ENCODE data around the gene RPTOR.
A peak's percentile ranks its signal among the peaks of the same experiment; 100 is the strongest.

Gene RPTOR

DNA sequence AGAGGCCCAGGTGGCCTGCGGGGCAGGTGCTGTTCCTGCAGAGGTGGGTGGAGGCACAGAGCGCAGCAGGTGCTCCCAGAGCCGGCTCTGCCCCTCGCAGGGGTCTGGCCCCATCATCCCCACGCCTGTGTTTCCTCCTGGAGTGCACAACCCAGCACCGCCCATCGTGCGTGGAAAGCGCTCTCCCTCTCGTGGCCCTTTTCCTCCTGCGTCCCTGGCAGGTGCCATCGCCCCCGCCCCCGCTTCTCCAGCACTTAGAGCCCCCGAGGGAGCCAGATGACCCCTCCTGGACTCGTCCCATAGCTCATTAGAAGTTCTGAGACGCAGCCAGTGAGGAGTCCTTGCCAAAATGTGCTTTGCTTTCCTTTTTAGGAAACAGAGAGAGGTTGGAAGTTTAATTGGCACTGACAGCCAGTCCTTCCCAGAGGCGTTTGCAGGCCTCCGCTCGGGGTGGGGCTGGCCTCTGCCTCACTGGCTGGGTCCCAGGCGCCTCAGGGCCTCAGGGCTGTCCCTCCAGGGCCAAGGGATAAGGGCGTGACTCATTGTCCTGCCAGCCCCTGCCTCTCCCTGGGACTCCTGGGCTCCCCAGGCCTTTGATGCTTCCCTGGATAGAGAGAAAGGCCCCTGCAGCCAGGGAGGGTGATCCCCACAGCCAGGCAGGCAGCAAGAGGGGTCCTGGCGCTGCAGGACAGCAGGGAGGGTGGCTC lies 414.8 kb downstream of the RPTOR start:
- no peak overlapping the region for H3K4me3 ChIP-seq (ENCODE audit: low read depth, low read length)
- peak; percentile 89 for DNase-seq (ENCODE audit: low read depth)
- TF ChIP-seq, protein P1, sequence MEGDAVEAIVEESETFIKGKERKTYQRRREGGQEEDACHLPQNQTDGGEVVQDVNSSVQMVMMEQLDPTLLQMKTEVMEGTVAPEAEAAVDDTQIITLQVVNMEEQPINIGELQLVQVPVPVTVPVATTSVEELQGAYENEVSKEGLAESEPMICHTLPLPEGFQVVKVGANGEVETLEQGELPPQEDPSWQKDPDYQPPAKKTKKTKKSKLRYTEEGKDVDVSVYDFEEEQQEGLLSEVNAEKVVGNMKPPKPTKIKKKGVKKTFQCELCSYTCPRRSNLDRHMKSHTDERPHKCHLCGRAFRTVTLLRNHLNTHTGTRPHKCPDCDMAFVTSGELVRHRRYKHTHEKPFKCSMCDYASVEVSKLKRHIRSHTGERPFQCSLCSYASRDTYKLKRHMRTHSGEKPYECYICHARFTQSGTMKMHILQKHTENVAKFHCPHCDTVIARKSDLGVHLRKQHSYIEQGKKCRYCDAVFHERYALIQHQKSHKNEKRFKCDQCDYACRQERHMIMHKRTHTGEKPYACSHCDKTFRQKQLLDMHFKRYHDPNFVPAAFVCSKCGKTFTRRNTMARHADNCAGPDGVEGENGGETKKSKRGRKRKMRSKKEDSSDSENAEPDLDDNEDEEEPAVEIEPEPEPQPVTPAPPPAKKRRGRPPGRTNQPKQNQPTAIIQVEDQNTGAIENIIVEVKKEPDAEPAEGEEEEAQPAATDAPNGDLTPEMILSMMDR (IDR thresholded peaks at IDR 0.05; ENCODE audit: control insufficient read depth, extremely low read depth, insufficient read depth): no peak

DNA sequence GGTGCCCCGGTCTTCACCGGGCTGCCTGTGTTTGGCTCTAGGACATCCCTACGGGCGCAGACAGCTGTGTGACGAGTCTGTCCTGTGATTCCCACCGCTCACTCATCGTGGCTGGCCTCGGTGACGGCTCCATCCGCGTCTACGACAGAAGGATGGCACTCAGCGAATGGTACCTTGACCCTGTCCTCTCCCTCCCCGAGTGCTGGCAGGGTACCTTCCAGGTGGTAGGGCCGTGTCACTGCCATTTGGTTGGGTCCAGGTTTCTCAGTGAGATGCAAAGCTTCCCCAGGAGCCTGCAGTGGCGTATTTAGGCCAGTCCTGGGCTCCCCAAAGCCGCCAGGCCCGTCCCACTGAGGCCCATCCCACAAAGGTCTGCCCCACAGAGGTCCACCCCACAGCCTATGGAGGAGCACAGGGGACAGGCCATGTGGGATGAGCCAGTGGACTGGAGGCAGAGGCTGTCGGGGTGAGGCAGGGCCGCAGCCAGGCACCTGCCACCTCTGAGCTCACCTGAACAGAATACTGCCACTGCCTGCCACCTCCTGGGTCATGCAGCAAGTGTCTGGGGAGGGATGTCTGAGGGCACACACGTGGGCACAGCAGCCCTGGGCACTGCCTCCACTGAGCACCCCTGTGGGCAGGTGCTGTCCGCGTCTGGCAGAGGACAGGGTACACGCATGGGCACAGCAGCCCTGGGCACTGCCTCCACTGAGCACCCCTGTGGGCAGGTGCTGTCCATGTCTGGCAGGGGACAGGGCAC lies 415.6 kb downstream of the RPTOR start:
- H3K4me3 ChIP-seq (ENCODE audit: low read depth, low read length): no peak overlapping the region
- TF ChIP-seq, protein P1 (IDR thresholded peaks at IDR 0.05; ENCODE audit: control insufficient read depth, extremely low read depth, insufficient read depth): no peak
- no peak for DNase-seq (ENCODE audit: low read depth)

DNA sequence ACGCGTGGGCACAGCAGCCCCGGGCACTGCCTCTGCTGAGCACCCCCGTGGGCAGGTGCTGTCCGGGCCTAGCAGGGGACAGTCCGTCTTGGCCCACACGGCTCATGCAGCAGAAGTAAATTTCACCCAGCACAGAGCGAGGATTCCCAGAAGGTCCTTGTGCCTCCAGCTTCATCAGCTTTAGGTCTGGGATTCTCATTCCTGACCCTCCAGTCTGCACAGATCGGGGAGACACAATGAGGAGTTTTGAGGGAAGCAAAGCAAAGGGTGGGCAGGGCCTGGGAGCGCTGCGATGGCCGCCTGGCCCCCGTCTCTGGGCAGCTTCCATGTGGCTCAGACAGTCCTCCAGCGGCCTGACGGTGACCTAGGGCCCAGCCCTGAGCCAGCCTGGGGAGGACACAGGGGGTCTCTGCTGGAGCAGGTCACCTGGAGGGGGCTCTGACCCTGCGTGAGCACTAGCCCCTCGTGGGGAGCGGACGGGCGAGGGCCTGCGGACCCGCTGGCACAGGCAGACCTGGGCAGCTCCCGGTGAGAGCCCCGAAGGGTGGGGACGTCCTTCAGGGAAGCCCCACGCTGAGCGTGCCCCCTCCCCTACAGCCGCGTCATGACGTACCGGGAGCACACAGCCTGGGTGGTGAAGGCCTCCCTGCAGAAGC lies 416.3 kb downstream of the RPTOR start:
- TF ChIP-seq, protein P1 (IDR thresholded peaks at IDR 0.05; ENCODE audit: control insufficient read depth, extremely low read depth, insufficient read depth): no peak

DNA sequence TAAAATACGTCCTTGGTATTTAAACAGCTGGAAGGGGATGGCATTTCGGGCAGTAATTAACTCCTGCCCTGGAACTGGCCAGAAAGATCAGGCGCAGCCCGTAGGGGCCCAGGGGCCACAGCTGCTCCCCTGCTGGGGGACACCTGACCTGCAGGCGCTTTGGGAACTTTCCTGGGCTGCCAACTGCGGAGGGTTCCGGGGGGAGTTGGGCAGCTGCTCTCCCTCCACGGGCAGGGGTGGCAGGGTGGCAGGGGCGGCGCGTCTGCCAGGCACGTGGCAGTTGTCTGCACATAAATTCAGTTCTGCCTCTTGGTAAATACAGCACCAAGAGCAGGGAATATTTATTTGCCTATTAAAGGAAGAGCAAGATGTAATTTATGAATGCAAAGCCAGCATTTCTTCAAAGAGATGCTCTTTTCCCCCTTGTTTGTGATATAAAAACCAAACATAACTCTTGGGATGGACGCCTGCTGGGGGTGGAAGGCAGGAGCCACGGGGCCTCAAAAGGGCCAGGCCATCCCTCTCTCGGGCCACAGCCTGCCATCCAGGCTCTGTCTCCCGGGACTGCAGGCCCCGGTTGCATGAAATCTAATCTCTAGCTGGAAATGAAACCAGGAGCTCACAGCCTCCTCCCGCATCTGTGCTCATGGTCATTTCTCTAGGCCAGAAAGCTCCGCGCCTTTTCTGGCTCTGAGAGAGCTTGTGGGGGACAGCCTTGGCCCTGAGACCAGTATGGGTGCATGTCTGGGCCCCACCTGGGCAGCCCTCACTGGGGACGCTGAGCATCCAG lies 417.1 kb downstream of the RPTOR start:
- TF ChIP-seq, protein P1 (IDR thresholded peaks at IDR 0.05; ENCODE audit: control insufficient read depth, extremely low read depth, insufficient read depth): 0 out of 2 replicates have a peak, but pooled peaks have one; percentile 4
- DNase-seq (ENCODE audit: low read depth): peak; percentile 21

More for the DNA sequence above, 416.3 kb downstream of the RPTOR start:
- no peak overlapping the region for H3K4me3 ChIP-seq (ENCODE audit: low read depth, low read length)
- no peak for DNase-seq (ENCODE audit: low read depth)

DNA sequence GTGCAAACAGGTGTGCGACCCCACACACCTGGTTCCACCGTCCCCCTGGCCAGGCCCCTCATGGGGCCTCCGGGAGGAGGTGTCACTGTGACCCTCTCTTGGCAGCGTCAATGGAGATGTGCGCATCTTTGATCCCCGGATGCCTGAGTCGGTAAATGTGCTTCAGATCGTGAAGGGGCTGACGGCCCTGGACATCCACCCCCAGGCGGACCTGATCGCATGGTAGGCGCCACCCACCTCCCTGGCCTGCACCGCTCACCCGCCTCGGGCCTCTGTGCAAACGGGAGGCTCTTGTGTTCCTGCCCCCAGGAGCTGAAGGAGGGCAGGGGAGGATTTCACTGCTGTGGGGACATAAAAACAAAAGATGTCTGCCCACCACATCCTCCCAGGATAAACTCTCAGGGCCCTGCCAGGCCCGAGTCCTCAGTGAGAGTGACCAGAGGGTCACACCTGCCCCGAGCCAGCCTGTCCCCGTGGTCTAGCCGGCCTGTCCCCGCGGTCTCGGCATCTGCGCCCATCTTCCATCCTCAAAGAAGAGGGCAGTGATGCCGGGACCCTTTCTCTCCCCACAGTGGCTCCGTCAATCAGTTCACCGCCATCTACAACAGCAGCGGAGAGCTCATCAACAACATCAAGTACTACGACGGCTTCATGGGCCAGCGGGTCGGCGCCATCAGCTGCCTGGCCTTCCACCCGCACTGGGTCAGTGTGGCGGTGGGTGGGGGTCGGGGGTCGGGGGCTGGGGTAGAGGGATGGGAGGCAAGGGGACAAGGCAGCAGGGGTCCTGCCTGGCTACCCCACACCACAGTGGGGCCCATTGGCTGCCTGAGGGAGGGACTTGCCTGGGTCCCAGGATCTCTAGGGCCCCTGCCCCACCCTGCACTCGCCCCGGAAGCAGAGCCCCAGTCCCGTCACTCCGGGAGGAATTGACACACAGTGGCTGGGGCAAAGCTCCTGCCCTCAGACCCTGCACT lies 418.0 kb downstream of the RPTOR start:
- no peak overlapping the region for H3K4me3 ChIP-seq (ENCODE audit: low read depth, low read length)
- no peak for DNase-seq (ENCODE audit: low read depth)
- TF ChIP-seq, protein P1 (IDR thresholded peaks at IDR 0.05; ENCODE audit: control insufficient read depth, extremely low read depth, insufficient read depth): no peak

More for the DNA sequence above, 417.1 kb downstream of the RPTOR start:
- H3K4me3 ChIP-seq (ENCODE audit: low read depth, low read length): no peak overlapping the region

All from LNCaP clone FGC (cell line).